ENCODE measurements around the gene HTR3B. TPM values are rescaled to one million over a fixed set of nuclear protein-coding genes. Genes with fewer than 3 reads are reported as not detected.
"Not testable (repeated sequence)": the region's sequence is repeated elsewhere in the genome, so short reads cannot be mapped to it uniquely, and the experiment has no call there.

HTR3B gene
- total and polyA plus RNA-seq, 2 experiments from 2014 or later: 0.42 to 0.77 TPM

DNA sequence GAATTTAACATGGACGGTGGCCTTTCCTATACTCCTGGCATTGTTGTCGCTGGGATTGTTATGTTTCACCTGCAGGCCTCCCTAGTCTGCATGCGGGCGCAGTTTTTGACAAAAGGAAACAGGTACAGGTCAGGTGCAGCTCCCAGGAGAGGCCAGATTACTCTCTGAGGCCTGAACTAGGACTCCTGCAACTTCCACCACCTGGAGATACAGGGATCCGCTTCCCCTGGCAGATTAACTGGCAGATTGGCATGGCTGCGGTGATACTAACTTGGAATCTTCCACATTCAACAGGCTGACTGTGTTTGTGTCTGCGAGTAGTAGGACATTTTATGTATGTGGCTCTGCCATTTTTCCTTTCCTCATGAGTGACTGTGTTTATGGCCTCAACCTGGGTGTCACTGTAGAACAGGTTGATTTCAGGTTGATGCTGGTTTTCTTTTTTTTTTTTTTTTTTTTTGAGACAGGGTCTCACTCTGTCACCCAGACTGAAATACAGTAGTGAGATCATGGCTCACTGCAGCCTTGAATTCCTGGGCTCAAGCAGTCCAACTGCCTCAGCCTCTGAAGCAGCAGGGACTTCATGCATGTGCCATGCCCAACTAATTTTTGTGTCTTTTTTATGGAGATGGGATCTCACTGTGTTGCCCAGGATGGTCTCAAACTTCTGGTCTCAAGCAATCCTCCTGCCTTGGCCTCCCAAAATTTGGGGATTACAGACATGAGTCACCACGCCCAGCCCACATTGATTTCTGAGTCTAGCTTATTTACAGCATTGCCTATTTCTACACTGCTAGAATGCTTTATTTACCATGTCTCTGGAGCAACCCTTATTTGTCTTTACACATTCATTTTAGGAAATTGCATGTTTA, 27.6 kb upstream of the HTR3B start:
- Histone ChIP-seq H3K4me2 (no peak overlapping the region), H3K9me2 (replicated peaks; ENCODE audit: insufficient read depth) (no peaks in the 10 kb centered on the region), H2AFZ (no peak overlapping the region), H3K79me2 (peaks cover 29% of the 10 kb centered on the region), H3K4me3 (no peak overlapping the region), H4K20me1 (ENCODE audit: insufficient read depth, poor library complexity, severe bottlenecking) (peaks cover 4% of the 10 kb centered on the region), H3K27me3 (no peaks in the 10 kb centered on the region), H3K4me1 (ENCODE audit: insufficient read depth) (peaks cover 12% of the 10 kb centered on the region), H3K9me3 (ENCODE audit: low read depth) (no peaks in the 10 kb centered on the region), H3K36me3 (replicated peaks; ENCODE audit: insufficient read depth, low read depth) (no peaks in the 10 kb centered on the region), H3K27ac (no peak overlapping the region)
- TF ChIP-seq, protein P1, sequence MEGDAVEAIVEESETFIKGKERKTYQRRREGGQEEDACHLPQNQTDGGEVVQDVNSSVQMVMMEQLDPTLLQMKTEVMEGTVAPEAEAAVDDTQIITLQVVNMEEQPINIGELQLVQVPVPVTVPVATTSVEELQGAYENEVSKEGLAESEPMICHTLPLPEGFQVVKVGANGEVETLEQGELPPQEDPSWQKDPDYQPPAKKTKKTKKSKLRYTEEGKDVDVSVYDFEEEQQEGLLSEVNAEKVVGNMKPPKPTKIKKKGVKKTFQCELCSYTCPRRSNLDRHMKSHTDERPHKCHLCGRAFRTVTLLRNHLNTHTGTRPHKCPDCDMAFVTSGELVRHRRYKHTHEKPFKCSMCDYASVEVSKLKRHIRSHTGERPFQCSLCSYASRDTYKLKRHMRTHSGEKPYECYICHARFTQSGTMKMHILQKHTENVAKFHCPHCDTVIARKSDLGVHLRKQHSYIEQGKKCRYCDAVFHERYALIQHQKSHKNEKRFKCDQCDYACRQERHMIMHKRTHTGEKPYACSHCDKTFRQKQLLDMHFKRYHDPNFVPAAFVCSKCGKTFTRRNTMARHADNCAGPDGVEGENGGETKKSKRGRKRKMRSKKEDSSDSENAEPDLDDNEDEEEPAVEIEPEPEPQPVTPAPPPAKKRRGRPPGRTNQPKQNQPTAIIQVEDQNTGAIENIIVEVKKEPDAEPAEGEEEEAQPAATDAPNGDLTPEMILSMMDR (IDR thresholded peaks at IDR 0.05; ENCODE audit: poor library complexity): no peak
- TF ChIP-seq EZH2phosphoT487 (IDR thresholded peaks at IDR 0.05; ENCODE audit: low read depth, severe bottlenecking, unreplicated experiment) (no peak), EZH2 (IDR thresholded peaks at IDR 0.05; ENCODE audit: borderline replicate concordance) (no peak)
- no peak for DNase-seq (ENCODE audit: low spot score)
- 99% methylated on average over 8 of the region's 8 CpGs for WGBS (ENCODE audit: low lambda C conversion rate, missing lambda C conversion rate)

DNA sequence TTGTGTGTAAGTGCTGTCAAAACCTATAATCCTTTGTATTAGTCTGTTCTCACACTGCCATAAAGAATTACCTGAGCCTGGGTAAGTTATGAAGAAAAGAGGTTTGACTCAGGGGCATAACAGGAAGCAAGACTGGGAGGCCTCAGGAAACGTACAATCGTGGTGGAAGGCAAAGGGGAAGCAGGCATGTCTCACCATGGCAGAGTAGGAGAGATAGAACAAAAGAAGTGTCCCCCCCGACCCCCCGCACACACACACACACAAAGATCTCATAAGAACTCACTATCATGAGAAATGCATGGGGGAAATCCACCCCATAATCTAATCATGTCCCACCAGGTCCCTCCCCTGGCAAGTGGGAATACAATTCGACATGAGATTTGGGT, 26.9 kb upstream of the HTR3B start:
- H3K79me2 ChIP-seq: peaks cover 23% of the 10 kb centered on the region
- H3K9me3 ChIP-seq (ENCODE audit: low read depth): no peaks in the 10 kb centered on the region
- peaks cover 4% of the 10 kb centered on the region for H4K20me1 ChIP-seq (ENCODE audit: insufficient read depth, poor library complexity, severe bottlenecking)
- no peaks in the 10 kb centered on the region for H3K36me3 ChIP-seq (replicated peaks; ENCODE audit: insufficient read depth, low read depth)
- H2AFZ ChIP-seq: no peak overlapping the region
- WGBS (ENCODE audit: low lambda C conversion rate, missing lambda C conversion rate): 84% methylated on average over 5 of the region's 5 CpGs
- no peak overlapping the region for H3K27ac ChIP-seq
- no peaks in the 10 kb centered on the region for H3K27me3 ChIP-seq
- TF ChIP-seq EZH2phosphoT487 (IDR thresholded peaks at IDR 0.05; ENCODE audit: low read depth, severe bottlenecking, unreplicated experiment) (no peak), EZH2 (IDR thresholded peaks at IDR 0.05; ENCODE audit: borderline replicate concordance) (no peak)
- TF ChIP-seq, protein P1 (IDR thresholded peaks at IDR 0.05; ENCODE audit: poor library complexity): no peak
- H3K4me3 ChIP-seq: no peak overlapping the region
- DNase-seq (ENCODE audit: low spot score): no peak
- H3K4me1 ChIP-seq (ENCODE audit: insufficient read depth): peaks cover 12% of the 10 kb centered on the region
- no peaks in the 10 kb centered on the region for H3K9me2 ChIP-seq (replicated peaks; ENCODE audit: insufficient read depth)
- H3K4me2 ChIP-seq: no peak overlapping the region

GRCh38 chr11:113879446-113879845, 25.1 kb upstream of the HTR3B start:
- H3K36me3 ChIP-seq (replicated peaks; ENCODE audit: insufficient read depth, low read depth); H3K27me3 ChIP-seq; H3K4me2 ChIP-seq; DNase-seq (ENCODE audit: low spot score); H3K9me2 ChIP-seq (replicated peaks; ENCODE audit: insufficient read depth); H4K20me1 ChIP-seq (ENCODE audit: insufficient read depth, poor library complexity, severe bottlenecking); H3K4me3 ChIP-seq; H3K79me2 ChIP-seq; H2AFZ ChIP-seq; H3K4me1 ChIP-seq (ENCODE audit: insufficient read depth); H3K27ac ChIP-seq; H3K9me3 ChIP-seq (ENCODE audit: low read depth): not testable (repeated sequence)
- WGBS (ENCODE audit: low lambda C conversion rate, missing lambda C conversion rate): 100% methylated on average over 4 of the region's 4 CpGs

DNA sequence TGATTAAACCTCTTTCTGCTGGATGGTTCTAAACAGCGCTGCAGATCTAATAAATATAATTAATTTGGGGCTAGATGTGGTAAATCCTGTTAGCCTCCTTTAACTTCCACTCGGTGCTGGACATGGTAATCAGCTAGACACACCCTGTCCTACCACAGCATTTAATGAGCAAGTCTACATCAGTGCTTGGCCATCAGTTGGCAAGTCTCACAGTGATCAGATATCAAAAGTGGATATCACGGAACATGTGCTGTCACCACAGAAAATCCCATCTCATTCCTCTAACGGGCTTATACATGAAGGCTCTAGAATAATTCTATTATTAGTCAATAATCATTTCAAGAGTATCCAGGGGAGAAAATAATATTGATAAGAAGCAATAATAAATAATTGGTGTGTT, 23.6 kb upstream of the HTR3B start:
- 87% methylated on average over 4 of the region's 4 CpGs for WGBS (ENCODE audit: low lambda C conversion rate, missing lambda C conversion rate)
- Histone ChIP-seq H3K9me3 (ENCODE audit: low read depth) (no peaks in the 10 kb centered on the region), H3K9me2 (replicated peaks; ENCODE audit: insufficient read depth) (no peaks in the 10 kb centered on the region), H4K20me1 (ENCODE audit: insufficient read depth, poor library complexity, severe bottlenecking) (no peaks in the 10 kb centered on the region), H3K27me3 (no peaks in the 10 kb centered on the region), H3K79me2 (peaks cover 4% of the 10 kb centered on the region), H3K36me3 (replicated peaks; ENCODE audit: insufficient read depth, low read depth) (no peaks in the 10 kb centered on the region), H3K4me2 (no peak overlapping the region), H3K4me3 (no peak overlapping the region), H2AFZ (no peak overlapping the region), H3K4me1 (ENCODE audit: insufficient read depth) (peaks cover 5% of the 10 kb centered on the region), H3K27ac (no peak overlapping the region)
- no peak for DNase-seq (ENCODE audit: low spot score)
- TF ChIP-seq, protein P1 (IDR thresholded peaks at IDR 0.05; ENCODE audit: poor library complexity): no peak
- TF ChIP-seq EZH2phosphoT487 (IDR thresholded peaks at IDR 0.05; ENCODE audit: low read depth, severe bottlenecking, unreplicated experiment) (no peak), EZH2 (IDR thresholded peaks at IDR 0.05; ENCODE audit: borderline replicate concordance) (no peak)

Measured in hepatocyte (in vitro differentiated cells).